K562 (cell line): ENCODE data around the gene KCNF1. TPM values are rescaled to one million over a fixed set of nuclear protein-coding genes. Genes with fewer than 3 reads are reported as not detected.

Experiments used
- ATAC-seq: fragments of 200-7000 bp; cut with Tn5 transposase; 3 replicates; pipeline ENCODE4 v1.9.1; 2020; ENCODE audit warnings: moderate library complexity
- BruUV-seq: library from RNA; stranded (reverse); fragments of 400-500 nt; replicated peaks from 2 replicates; lab custom pipeline; 2021; lab: Mats Ljungman, UMichigan
- CTCF ChIA-PET: fragments of 300-600 bp; formaldehyde crosslinking; extraction: SDS; loops from one replicate; lab custom pipeline; 2021; ENCODE audit warnings: low intra/inter-chr PET ratio; lab: Yijun Ruan, JAX
- POLR2A ChIA-PET: fragments of 300-600, 350-650 bp; sonication (Branson Sonifier 250); formaldehyde crosslinking; extraction: SDS; loops from one replicate; lab custom pipeline; 2021; ENCODE audit warnings: antibody characterized with exemption, inconsistent platforms; lab: Yijun Ruan, JAX
- DNase-seq, 4 experiments: peaks; one replicate each; pipeline versions ENCODE4 v3.0.0 to v3.0.0-alpha.2; 2011 to 2018; ENCODE audit warnings: low spot score in 3 of 4, mixed read lengths in 3 of 4; ENCODE audit errors: extremely low read depth in 1 of 4
- FAIRE-seq: peaks from 2 replicates; lab custom pipeline; 2011; peaks lifted over from hg19 to GRCh38; lab: Jason Lieb, UNC
- H2AFZ ChIP-seq: 2 replicates; pipeline ENCODE4 v1.6.0; 2011; ENCODE audit warnings: low read depth, low read length, control low read depth, inconsistent platforms
- H3K27ac ChIP-seq: fragments of 200-600 bp; 3 replicates; pipeline ENCODE4 v1.8.0; 2011; ENCODE audit warnings: low read depth, mild to moderate bottlenecking, control low read depth, inconsistent platforms, low read length, moderate library complexity, mixed read lengths; ENCODE audit errors: extremely low read depth
- H3K27me3 ChIP-seq, 2 experiments: fragments of 300-600 bp in 1 of 2; 2 replicates in 1 of 2; 3 replicates in 1 of 2; pipeline versions ENCODE4 v1.6.0 to v1.8.0; 2011; ENCODE audit warnings: inconsistent platforms in 2 of 2, low read length in 2 of 2, mild to moderate bottlenecking in 1 of 2, mixed read lengths in 1 of 2, moderate library complexity in 1 of 2; ENCODE audit not compliant: control insufficient read depth in 2 of 2, insufficient read depth in 2 of 2
- H3K36me3 ChIP-seq: fragments of 300-600 bp; 3 replicates; pipeline ENCODE4 v1.8.0; 2011; ENCODE audit warnings: mild to moderate bottlenecking, low read length, inconsistent platforms; ENCODE audit not compliant: control insufficient read depth, insufficient read depth
- H3K4me1 ChIP-seq, 2 experiments: fragments of 200-600 bp in 1 of 2; replicated peaks in 1 of 2; 2 replicates in 1 of 2; 3 replicates in 1 of 2; pipeline versions ENCODE4 v1.5.1 to v1.8.0; 2011; ENCODE audit warnings: inconsistent platforms in 2 of 2, low read length in 2 of 2, mild to moderate bottlenecking in 1 of 2, mixed read lengths in 1 of 2, moderate library complexity in 1 of 2; ENCODE audit not compliant: control insufficient read depth in 2 of 2, insufficient read depth in 2 of 2
- H3K4me2 ChIP-seq: 2 replicates; pipeline ENCODE4 v1.6.1; 2011; ENCODE audit warnings: low read length, control low read depth, inconsistent platforms, mixed read lengths; ENCODE audit not compliant: insufficient read depth
- H3K4me3 ChIP-seq: fragments of 200-600 bp; sonication (generic), shearing (Covaris generic); 2 replicates; pipeline ENCODE4 v1.5.1; 2016; ENCODE audit warnings: control low read depth, inconsistent platforms
- H3K79me2 ChIP-seq: fragments of 200-600 bp; 3 replicates; pipeline ENCODE4 v1.8.0; 2011; ENCODE audit warnings: low read length, inconsistent platforms; ENCODE audit not compliant: control insufficient read depth, insufficient read depth
- H3K9ac ChIP-seq, 2 experiments: 2 replicates each; pipeline versions ENCODE4 v1.6.0 to v1.6.1; 2011; ENCODE audit warnings: low read depth in 2 of 2, low read length in 2 of 2, control low read depth in 1 of 2, inconsistent platforms in 1 of 2, mild to moderate bottlenecking in 1 of 2, mixed read lengths in 1 of 2; ENCODE audit not compliant: insufficient read depth in 1 of 2
- H3K9me1 ChIP-seq: one replicate; pipeline ENCODE4 v1.6.0; 2011; ENCODE audit warnings: inconsistent platforms, mild to moderate bottlenecking, low read length, moderate library complexity; ENCODE audit not compliant: control insufficient read depth, insufficient read depth
- H3K9me3 ChIP-seq: replicated peaks from 2 replicates; pipeline ENCODE4 v1.5.1; 2011; ENCODE audit warnings: low read depth, low read length, inconsistent platforms; ENCODE audit not compliant: control insufficient read depth, insufficient read depth
- H4K20me1 ChIP-seq: replicated peaks from 2 replicates; pipeline ENCODE4 v1.6.1; 2011; ENCODE audit warnings: low read length, inconsistent platforms, mixed read lengths; ENCODE audit not compliant: control insufficient read depth, insufficient read depth
- EHMT2 ChIP-seq: fragments of 450-650 bp; IDR thresholded peaks from 2 replicates; pipeline ENCODE4 v1.6.1; 2018; ENCODE audit warnings: antibody characterized with exemption
- ESRRA ChIP-seq: fragments of 450-650 bp; IDR thresholded peaks from 2 replicates; pipeline ENCODE4 v1.6.1; 2014; ENCODE audit warnings: low read depth, mild to moderate bottlenecking, moderate library complexity, borderline replicate concordance
- ESRRB ChIP-seq: fragments of 250-450 bp; sonication (Bioruptor Pico); IDR thresholded peaks from 2 replicates; pipeline ENCODE4 v1.5.0; 2020; ENCODE audit warnings: mild to moderate bottlenecking, moderate library complexity, borderline replicate concordance
- HDAC8 ChIP-seq: fragments of 450-650 bp; IDR thresholded peaks from 2 replicates; pipeline ENCODE4 v1.6.1; 2016; ENCODE audit warnings: mild to moderate bottlenecking, missing genetic modification characterization, moderate library complexity, missing compliant biosample characterization
- PCBP2 ChIP-seq: fragments of 200-400 bp; formaldehyde crosslinking; IDR thresholded peaks from 2 replicates; pipeline ENCODE4 v1.6.1; 2018; ENCODE audit warnings: low read length, low read depth, mild to moderate bottlenecking, moderate library complexity; ENCODE audit not compliant: poor library complexity, severe bottlenecking
- PREB ChIP-seq: sonication (generic); formaldehyde crosslinking; IDR thresholded peaks from 2 replicates; pipeline ENCODE4 v1.8.1; 2023; ENCODE audit warnings: mild to moderate bottlenecking, missing genetic modification reagents
- RNF219 ChIP-seq: fragments of 250-450 bp; sonication (Bioruptor Pico); IDR thresholded peaks from 2 replicates; pipeline ENCODE4 v1.5.0; 2022; ENCODE audit warnings: mild to moderate bottlenecking
- SOX6 ChIP-seq: fragments of 450-650 bp; IDR thresholded peaks from 2 replicates; pipeline ENCODE4 v1.6.1; 2014; ENCODE audit warnings: mild to moderate bottlenecking
- SRSF3 ChIP-seq: fragments of 200-400 bp; formaldehyde crosslinking; IDR thresholded peaks from 2 replicates; pipeline ENCODE4 v1.6.1; 2016; ENCODE audit warnings: mild to moderate bottlenecking, low read length, moderate library complexity; ENCODE audit not compliant: insufficient read depth
- SRSF7 ChIP-seq: fragments of 200-400 bp; formaldehyde crosslinking; optimal IDR thresholded peaks from 2 replicates; pipeline ENCODE3; 2017; ENCODE audit warnings: mild to moderate bottlenecking, low read depth, low read length
- ZKSCAN3 ChIP-seq: fragments of 250-450 bp; sonication (Bioruptor Pico); IDR thresholded peaks from 2 replicates; pipeline ENCODE4 v1.4.0; 2020
- ZNF174 ChIP-seq: fragments of 250-450 bp; sonication (Bioruptor Pico); IDR thresholded peaks from 2 replicates; pipeline ENCODE4 v1.4.0; 2020; ENCODE audit warnings: mild to moderate bottlenecking
- ZNF253 ChIP-seq: fragments of 250-450 bp; sonication (Bioruptor Pico); conservative IDR thresholded peaks from 2 replicates; pipeline ENCODE4 v1.6.1; 2021; ENCODE audit warnings: mild to moderate bottlenecking
- ZNF589 ChIP-seq: fragments of 200-800 bp; sonication (Bioruptor generic); IDR thresholded peaks from 2 replicates; pipeline ENCODE4 v1.6.1; 2016; ENCODE audit warnings: low read depth, missing genetic modification characterization, missing compliant biosample characterization
- WGBS: fragments of 100-300 bp; shearing (Covaris generic); methylation state at CpG from one replicate; pipeline ENCODE4 v1.1.6; 2016; ENCODE audit warnings: low coverage, mixed read lengths; ENCODE audit not compliant: insufficient coverage; ENCODE audit errors: missing lambda C conversion rate; 5-methylcytosine and 5-hydroxymethylcytosine counted together
- in situ Hi-C: fragments of 300-500 bp; cut with MboI; formaldehyde crosslinking; loops from 4 replicates; pipeline ENCODE4 v1.15.0; 2018; ENCODE audit warnings: inconsistent platforms, mixed read lengths
- intact Hi-C: fragments of 100-400 bp; cut with micrococcal nuclease; formaldehyde crosslinking; loops from 2 replicates; pipeline ENCODE4 v1.14.2; 2022
- polyA plus RNA-seq, 8 experiments: library from polyadenylated mRNA; depleted of rRNA in 4 of 8; stranded (reverse) in 5 of 8; unstranded in 3 of 8; fragments of >200 nt; fragmentation: Nextera tagmentation in 2 of 8; fragmentation: Illumina TruSeq in 1 of 8; extraction: Ambion mirVana in 2 of 8; extraction: Trizol in 1 of 8; gene quantifications; 2 replicates each; pipeline versions ENCODE4 v1.2.1 to v1.2.3, GENCODE V29; 2011 to 2014; ENCODE audit warnings: inconsistent platforms in 1 of 8, missing spikeins in 1 of 8
- total RNA-seq, 7 experiments: library from RNA; depleted of rRNA in 6 of 7; stranded (reverse); fragments of >200 nt in 6 of 7; fragmentation: Illumina TruSeq in 2 of 7; extraction: Trizol in 2 of 7; gene quantifications; 2 replicates each; pipeline versions ENCODE4 v1.2.1 to v1.2.3, GENCODE V29; 2011 to 2021; ENCODE audit warnings: low replicate concordance in 1 of 7

KCNF1 gene
- total and polyA plus RNA-seq, 9 of the 15 experiments (the other 6 are each of a cell fraction or from before 2014, with no cell fraction given) = not detected

GRCh38 chr2:10941383-10941782, 29.6 kb downstream of the KCNF1 start:
- Histone ChIP-seq H3K4me2 (no peak overlapping the region), H4K20me1 (no peaks in the 10 kb centered on the region), H3K9me1 (no peaks in the 10 kb centered on the region), H3K36me3 (no peaks in the 10 kb centered on the region), H3K27me3 (peaks cover 2 to 29% of the 10 kb centered on the region in 2 experiments; a peak in 3 of 5 replicates), H3K4me1 (no peaks in the 10 kb centered on the region)
- ATAC-seq = no peak
- no TSS peak for BruUV-seq
- DNase-seq = no peak
- POLR2A ChIA-PET = no interaction called here
- in situ Hi-C loops = no loop called here
- TF ChIP-seq ZKSCAN3 = no peak
- TF ChIP-seq PREB (CRISPR knock-in tag) = no peak
- no peak for TF ChIP-seq SOX6
- TF ChIP-seq, all 486 proteins: peak for 0
- Histone ChIP-seq H3K79me2 (no peaks in the 10 kb centered on the region), H3K27ac (no peak overlapping the region), H2AFZ (no peak overlapping the region), H3K9ac (no peak overlapping the region), H3K4me3 (no peak overlapping the region), H3K9me3 (no peaks in the 10 kb centered on the region; the same call in 1 of the 2 replicates)
- CTCF ChIA-PET = interaction anchor here (0.7 kb wide), 1 partner anchor 106 kb away, joined by 3 read pairs; no protein-coding TSS in a partner anchor
- WGBS = 0% methylated on average over 3 of the region's 3 CpGs
- FAIRE-seq = no peak
- intact Hi-C loops = no loop called here

GRCh38 chr2:10944799-10945198, 33.1 kb downstream of the KCNF1 start:
- no peak overlapping the region for H3K27ac ChIP-seq
- FAIRE-seq = no peak
- no peak for TF ChIP-seq SRSF7
- TF ChIP-seq ESRRA = no peak
- TF ChIP-seq HDAC8 (tag) = no peak
- TF ChIP-seq ZNF174 = no peak
- TF ChIP-seq ZNF253 (CRISPR knock-in tag) = no peak
- TF ChIP-seq RNF219 (CRISPR knock-in tag) = no peak
- no peak for TF ChIP-seq SRSF3
- no peak for TF ChIP-seq PCBP2
- no peak for TF ChIP-seq ZNF589 (CRISPR knock-in tag)
- no peak for TF ChIP-seq ESRRB (CRISPR knock-in tag)
- no peak for TF ChIP-seq EHMT2

More at GRCh38 chr2:10944799-10945198, 33.1 kb downstream of the KCNF1 start:
- Histone ChIP-seq H3K79me2 (no peaks in the 10 kb centered on the region), H3K4me1 (no peaks in the 10 kb centered on the region), H3K9me1 (no peaks in the 10 kb centered on the region), H3K4me3 (no peak overlapping the region), H3K27me3 (peaks cover 5 to 56% of the 10 kb centered on the region in 2 experiments; a peak in 3 of 5 replicates), H4K20me1 (no peaks in the 10 kb centered on the region), H3K36me3 (no peaks in the 10 kb centered on the region), H3K9ac (no peak overlapping the region), H3K4me2 (no peak overlapping the region), H2AFZ (no peak overlapping the region), H3K9me3 (no peaks in the 10 kb centered on the region)
- POLR2A ChIA-PET = interaction anchor here (0.9 kb wide), 1 partner anchor 54 kb away, joined by 4 read pairs; no protein-coding TSS in a partner anchor
- BruUV-seq = no TSS peak
- CTCF ChIA-PET = no interaction called here
- ATAC-seq (no peak), DNase-seq (no peak)
- 0% methylated on average over 5 of the region's 5 CpGs for WGBS
- in situ Hi-C loops (no loop called here), intact Hi-C loops (no loop called here)
